GM19238 (cell line): ENCODE data around the gene CHD3.
"Not testable (repeated sequence)": the region's sequence is repeated elsewhere in the genome, so short reads cannot be mapped to it uniquely, and the experiment has no call there.

ENCODE experiments used
- DNase-seq: peaks from one replicate; pipeline ENCODE4 v3.0.0; 2011; ENCODE audit warnings: low spot score; ENCODE audit not compliant: insufficient read length

The CHD3 gene

DNA sequence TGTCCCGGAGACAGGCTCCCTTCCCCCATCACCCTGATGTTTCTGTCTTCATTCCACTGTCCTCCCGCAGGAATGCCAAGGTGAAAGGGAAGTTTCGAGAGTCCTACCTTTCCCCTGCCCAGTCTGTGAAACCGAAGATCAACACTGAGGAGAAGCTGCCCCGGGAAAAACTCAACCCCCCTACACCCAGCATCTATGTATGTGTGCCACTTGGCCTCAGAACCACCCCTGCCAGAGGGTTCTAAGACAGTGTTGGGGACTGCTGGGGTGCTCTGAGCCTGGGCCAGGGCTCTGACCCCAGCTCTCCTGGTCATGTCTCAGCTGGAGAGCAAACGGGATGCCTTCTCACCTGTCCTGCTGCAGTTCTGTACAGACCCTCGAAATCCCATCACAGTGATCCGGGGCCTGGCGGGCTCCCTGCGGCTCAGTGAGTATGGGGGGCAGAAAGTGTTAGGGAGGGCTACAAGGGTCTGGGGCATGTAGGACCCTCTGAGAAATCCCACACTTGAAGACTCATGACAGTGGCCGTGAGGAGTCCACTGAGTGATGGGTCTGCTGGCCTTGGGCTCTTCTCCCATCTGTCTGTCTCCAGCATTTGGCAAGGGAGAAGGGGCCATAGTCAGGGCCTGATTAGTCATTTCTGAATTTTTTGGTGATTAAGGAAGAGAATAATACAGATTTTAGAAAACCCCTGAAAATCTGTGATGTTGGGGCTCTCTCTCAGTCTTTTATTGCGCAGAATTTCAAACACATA, 38.7 kb upstream of the CHD3 start:
- no peak for DNase-seq

DNA sequence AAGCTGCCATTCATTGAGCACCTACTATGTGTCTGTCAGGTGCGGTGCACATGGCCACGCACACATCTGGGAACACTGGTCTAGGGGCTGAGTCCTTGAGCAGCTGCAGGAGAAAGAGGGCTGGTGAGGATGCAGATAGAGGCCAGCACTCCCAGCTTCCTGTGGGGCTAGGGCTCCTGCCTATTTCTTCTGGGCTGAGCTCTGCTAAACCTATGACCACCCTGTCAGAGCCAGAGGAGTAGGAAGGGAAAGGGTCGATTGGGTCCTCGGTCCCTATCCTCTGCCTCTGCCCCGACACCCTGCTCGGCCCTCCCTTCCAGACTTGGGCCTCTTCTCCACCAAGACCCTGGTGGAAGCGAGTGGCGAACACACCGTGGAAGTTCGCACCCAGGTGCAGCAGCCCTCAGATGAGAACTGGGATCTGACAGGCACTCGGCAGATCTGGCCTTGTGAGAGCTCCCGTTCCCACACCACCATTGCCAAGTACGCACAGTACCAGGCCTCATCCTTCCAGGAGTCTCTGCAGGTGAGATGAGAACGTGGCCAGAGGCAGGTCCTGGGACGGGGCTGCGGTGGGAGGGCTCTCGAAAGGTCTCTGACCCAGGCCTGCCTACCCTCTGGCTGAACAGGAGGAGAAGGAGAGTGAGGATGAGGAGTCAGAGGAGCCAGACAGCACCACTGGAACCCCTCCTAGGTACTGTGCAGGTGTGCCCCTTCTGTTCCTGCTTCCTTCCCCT, 37.7 kb upstream of the CHD3 start:
- no peak for DNase-seq

DNA sequence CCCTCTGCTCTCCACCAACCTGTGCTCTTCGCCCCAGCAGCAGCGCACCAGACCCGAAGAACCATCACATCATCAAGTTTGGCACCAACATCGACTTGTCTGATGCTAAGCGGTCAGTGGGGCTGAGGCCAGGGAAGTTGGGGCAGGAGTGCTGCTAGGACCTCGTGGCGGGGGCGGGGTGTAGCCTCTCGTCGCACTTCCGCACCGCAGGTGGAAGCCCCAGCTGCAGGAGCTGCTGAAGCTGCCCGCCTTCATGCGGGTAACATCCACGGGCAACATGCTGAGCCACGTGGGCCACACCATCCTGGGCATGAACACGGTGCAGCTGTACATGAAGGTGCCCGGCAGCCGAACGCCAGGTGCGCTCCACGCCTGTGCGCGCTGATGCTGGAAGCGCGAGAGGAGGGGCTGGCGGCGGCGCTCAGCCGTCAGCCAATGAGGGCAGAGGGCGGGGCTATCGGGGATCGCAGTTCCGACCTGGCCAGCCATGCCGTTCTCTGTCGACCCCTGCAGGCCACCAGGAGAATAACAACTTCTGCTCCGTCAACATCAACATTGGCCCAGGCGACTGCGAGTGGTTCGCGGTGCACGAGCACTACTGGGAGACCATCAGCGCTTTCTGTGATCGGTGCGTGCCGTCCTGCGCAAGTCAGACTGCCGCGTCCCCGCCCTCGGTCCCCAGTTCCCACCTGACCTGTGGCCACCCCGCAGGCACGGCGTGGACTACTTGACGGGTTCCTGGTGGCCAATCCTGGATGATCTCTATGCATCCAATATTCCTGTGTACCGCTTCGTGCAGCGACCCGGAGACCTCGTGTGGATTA, 36.9 kb upstream of the CHD3 start:
- DNase-seq = peak; percentile 93

DNA sequence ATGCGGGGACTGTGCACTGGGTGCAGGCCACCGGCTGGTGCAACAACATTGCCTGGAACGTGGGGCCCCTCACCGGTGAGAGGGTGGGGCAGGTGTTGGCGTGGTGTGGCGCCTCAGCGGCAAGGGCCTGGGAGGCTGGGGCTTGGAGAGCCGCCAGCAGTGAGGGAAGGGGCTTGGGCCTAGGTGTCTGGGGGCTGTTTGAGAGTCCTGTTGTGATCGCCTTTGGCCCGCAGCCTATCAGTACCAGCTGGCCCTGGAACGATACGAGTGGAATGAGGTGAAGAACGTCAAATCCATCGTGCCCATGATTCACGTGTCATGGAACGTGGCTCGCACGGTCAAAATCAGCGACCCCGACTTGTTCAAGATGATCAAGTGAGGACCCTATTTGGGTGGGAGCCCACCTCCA, 36.3 kb upstream of the CHD3 start:
- no peak for DNase-seq

DNA sequence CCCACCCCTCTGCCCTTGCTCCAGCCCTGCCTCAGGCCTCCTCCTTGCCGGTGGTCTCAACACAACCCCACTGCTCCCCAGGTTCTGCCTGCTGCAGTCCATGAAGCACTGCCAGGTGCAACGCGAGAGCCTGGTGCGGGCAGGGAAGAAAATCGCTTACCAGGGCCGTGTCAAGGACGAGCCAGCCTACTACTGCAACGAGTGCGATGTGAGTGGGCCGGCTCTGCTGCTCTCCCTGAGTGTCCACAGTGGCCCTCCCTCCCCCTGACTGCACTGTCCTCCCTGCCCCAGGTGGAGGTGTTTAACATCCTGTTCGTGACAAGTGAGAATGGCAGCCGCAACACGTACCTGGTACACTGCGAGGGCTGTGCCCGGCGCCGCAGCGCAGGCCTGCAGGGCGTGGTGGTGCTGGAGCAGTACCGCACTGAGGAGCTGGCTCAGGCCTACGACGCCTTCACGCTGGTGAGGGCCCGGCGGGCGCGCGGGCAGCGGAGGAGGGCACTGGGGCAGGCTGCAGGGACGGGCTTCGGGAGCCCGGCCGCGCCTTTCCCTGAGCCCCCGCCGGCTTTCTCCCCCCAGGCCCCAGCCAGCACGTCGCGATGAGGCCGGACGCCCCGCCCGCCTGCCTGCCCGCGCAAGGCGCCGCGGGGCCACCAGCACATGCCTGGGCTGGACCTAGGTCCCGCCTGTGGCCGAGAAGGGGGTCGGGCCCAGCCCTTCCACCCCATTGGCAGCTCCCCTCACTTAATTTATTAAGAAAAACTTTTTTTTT, 35.5 kb upstream of the CHD3 start:
- no peak for DNase-seq

DNA sequence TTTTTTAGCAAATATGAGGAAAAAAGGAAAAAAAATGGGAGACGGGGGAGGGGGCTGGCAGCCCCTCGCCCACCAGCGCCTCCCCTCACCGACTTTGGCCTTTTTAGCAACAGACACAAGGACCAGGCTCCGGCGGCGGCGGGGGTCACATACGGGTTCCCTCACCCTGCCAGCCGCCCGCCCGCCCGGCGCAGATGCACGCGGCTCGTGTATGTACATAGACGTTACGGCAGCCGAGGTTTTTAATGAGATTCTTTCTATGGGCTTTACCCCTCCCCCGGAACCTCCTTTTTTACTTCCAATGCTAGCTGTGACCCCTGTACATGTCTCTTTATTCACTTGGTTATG, 34.9 kb upstream of the CHD3 start:
- no peak for DNase-seq

DNA sequence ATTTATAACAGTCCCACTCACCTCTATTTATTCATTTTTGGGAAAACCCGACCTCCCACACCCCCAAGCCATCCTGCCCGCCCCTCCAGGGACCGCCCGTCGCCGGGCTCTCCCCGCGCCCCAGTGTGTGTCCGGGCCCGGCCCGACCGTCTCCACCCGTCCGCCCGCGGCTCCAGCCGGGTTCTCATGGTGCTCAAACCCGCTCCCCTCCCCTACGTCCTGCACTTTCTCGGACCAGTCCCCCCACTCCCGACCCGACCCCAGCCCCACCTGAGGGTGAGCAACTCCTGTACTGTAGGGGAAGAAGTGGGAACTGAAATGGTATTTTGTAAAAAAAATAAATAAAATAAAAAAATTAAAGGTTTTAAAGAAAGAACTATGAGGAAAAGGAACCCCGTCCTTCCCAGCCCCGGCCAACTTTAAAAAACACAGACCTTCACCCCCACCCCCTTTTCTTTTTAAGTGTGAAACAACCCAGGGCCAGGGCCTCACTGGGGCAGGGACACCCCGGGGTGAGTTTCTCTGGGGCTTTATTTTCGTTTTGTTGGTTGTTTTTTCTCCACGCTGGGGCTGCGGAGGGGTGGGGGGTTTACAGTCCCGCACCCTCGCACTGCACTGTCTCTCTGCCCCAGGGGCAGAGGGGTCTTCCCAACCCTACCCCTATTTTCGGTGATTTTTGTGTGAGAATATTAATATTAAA, 34.4 kb upstream of the CHD3 start:
- no peak for DNase-seq

DNA sequence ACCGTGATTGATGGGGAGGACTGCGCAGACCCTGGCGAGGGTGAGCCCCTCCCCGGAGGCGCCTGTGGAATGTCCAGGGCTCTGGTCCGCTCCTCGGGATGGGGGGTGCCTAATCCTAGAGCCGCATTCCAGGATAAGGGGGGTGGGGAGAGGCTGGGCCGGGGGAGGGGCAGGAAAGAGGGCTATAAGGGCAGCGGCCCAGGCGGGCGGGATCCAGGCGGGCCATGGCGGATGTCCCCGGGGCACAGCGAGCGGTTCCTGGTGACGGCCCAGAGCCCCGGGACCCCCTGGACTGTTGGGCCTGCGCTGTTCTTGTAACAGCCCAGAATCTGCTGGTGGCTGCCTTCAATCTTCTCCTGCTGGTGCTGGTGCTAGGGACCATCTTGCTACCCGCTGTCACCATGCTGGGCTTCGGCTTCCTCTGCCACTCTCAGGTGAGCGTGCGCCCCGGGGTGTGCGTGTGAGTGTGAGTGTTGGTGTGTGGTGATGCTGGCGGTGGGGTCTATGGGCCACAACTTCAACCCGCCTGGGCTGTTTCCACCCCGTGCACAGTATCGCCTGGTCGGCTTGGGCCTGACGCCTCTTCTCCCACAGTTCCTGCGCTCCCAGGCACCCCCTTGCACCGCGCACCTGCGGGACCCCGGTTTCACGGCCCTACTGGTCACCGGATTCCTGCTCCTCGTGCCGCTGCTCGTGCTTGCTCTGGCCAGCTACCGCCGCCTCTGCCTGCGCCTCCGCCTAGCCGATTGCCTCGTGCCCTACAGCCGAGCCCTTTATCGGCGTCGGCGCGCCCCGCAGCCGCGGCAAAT, 33.5 kb upstream of the CHD3 start, which contains the start of gene TMEM88:
TSS of gene TMEM88 (plus strand) at position 216 of the 809 bp plus-strand sequence. CDS start at position 225, 9 bp downstream.
- no peak for DNase-seq

DNA sequence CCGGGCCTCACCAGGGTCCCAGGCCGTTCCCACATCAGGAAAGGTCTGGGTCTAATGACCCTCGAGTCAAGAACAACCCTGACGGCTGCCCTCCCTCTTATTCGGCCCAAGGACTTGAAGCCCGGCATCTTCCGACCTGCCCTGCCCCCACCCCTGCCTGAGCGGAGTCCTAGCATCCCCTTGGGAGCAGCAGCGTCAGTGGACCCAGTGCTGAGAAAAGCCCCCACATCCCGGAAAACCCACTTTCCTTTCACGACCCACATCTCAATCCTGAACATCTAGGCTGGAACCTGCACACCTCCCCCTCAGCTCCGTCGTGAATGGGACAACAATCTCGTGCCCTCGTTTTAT, 33.0 kb upstream of the CHD3 start:
- no peak for DNase-seq

DNA sequence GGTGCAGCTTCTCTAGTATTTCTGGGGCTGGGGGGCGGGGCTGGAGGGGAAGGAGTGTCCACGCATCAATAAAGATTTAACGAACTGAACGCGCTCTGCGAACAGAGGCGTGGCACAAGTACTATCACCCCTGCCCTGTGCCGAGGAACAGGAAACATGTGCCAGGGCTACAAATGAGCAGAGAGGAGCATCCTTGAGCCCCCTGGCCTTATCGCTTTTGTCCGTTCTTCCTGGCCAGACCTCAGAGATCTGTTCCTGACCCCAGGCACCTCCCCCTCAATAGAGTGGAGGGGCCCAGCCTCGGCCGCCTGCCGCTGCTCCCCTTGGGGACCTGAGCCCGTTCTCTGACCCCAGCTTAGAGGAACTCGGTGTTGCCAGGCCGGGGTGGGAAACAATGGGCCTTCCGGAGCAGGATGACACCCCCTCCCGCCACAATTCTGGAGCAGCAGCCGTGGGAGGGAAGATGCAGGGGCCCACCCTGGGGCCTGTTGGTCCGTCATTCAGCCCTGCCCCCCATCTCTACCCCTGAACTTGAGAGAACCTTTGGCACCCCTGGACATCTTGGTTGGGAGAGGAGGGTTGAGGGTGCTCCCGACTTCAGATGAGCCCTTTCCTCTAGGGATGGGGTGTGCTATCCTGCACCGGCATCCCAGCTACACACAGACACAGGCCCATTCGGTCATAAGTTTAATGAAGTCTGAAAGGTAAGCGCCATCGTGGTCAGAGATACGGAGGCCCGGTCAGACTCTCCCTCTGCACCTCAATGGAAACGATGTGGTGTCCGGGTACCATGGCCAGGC, 32.4 kb upstream of the CHD3 start:
- DNase-seq = no peak

DNA sequence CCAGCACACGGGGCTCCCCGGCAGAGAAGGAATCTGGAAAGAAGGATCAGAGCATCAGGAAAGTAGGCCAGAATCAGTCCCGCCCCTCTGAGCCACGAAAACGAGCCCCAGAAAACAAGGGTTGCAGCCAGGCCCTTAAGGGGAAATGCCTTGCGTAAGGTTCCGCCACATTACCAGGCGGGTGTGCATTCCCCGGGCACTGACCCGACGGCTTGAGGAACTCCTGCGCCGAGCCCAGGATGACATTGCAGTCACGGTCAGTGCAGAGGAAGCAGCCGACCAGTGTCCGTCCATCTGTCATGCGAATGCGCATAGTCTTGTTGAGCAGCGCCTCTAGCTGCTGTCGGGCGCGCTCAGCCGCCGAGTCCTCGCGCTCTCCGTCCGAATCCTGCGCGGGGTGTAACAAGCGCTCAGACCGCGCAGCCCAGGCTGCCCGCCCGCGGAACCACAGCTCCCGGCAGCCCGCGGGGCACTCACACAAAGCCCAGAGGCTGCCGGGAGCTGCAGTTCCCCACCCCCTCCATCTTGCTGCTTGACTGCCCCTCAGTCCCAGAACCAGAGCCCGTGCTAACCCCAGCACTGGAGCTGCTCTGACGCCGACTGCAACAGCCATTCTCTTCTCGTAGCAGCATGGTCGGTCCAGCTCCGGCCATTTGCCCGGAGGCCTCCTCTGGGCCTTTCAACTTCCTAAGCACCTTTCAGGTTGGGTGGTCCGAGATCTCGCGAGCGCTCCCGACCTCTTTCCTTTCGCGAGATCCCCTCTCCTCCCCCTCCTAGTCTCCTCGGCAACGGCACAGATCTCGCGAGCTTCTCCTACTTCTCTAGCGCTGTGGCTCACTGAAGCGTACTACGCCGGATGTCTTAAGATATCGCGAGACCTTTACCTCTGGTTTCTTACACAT, 31.5 kb upstream of the CHD3 start, which contains the start of gene NAA38:
TSS of gene NAA38 (minus strand) at position 749 of the 902 bp plus-strand sequence. CDS start at position 653, 96 bp downstream.
- peak; percentile 94 for DNase-seq

DNA sequence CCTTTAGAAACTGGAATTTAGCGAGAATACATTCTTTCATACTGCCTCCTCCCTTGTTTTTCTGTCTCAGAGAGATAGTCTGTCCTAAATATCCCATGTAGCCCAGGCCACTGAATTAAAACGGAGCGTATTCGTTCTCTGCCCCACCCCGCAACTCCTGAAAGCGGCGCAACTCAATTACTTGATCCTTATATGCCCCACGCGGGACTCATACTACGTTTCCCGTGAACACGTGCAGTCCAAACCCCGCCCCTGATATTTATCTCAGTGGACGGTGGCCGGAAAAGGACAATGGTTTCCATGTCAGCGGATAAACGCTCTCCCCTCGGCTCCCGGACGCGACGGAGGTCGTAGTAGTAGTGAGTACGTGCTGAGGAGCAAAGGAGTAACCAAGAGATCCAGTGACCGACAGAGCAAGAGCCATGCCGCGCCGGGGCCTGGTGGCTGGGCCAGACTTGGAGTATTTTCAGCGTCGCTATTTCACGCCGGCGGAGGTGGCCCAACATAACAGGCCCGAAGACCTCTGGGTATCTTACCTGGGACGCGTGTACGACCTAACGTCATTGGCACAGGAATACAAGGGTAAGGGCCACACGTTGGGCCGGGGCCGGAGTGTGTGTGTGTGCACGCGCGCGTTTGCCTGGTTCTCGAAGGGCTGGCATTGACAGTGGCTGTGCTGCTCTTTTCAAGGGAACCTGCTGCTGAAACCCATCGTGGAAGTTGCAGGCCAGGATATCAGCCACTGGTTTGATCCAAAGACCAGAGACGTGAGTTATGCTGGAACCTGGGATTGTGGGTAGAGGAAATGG, 30.7 kb upstream of the CHD3 start, which contains the start of gene CYB5D1:
TSS of gene CYB5D1 (plus strand) at position 291 of the 809 bp plus-strand sequence. CDS start at position 423, 132 bp downstream.
- DNase-seq = peak; percentile 60

DNA sequence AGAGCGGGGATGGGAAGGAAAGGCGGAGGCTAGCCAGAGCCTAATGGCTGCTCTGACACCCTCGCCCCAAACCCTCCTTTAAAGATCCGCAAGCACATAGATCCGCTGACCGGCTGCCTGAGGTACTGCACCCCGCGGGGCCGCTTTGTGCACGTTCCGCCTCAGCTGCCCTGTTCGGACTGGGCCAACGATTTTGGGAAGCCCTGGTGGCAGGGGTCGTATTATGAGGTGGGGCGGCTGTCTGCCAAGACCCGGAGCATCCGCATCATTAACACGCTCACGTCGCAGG, 30.1 kb upstream of the CHD3 start:
- DNase-seq = no peak

DNA sequence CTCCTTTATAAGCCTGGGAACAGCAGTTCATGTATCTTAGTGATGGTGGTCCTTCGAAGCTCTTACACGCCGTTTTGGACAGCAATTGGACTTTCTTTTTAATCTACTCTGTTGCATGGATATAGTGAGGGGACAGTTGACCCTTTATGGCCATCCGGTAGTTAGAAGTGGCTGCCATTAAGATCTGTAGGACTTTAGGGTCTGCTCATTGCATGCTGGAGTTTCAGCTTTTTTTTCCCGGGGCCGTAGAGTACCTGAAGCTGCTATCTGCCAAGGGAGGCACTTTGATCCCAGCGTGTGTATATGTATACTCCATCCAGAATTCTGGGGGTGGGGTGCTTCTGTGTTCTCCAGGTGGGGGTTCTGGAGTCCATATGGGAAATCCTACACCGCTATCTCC, 29.6 kb upstream of the CHD3 start:
- DNase-seq = no peak

DNA sequence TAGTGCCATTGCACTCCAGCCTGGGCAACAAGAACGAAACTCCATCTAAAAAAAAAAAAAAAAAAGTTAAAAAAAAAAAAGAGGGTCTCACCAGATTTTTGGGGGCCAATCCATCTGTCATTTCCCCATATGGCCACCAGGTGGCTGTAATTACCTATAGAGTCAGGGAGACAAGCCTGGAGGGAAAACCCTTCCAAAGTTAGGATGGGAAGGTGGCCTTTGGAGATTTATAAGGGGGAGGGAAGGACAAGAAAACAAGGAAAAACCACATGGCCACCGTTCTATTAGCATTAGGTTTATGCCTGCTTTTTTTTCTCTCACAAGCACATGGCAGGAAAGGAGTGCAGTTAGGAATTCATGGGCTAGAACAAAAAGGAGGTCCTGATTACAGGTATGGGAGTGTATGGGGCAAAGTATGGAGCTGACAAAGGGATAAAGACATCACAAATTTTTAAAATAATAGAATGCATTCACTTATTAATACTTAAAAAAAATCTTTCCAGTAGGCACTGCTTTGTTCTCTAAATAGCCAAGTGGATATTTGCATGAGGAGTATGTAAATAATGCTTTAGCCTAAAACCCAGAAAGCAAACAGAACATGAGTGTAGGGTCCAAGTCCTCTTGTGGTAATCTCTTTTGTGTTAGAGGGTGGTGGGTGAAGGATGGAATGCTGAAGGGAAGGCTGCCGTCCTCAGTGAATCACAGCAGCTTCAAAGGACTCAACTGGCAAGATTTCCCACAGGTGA, 25.7 kb upstream of the CHD3 start:
- DNase-seq = no peak

DNA sequence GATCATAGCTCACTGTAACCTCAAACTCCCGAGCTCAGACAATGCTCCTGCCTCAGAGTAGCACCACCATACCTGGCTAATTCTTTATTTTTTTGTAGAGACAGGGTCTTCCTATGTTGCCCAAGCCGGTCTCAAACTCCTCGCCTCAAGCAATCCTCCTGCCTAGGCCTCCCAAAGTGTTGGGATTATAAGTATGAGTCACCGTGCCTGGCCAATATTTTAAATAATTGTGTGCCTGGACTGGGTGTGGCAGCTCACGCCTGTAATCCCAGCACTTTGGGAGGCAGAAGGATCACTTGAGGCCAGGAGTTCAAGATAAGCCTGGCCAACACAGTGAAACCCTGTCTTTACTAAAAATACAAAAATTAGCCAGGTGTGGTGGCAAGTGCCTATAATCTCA, 24.2 kb upstream of the CHD3 start:
- DNase-seq = not testable (repeated sequence)
